ENCODE measurements around the gene S1PR4.

The S1PR4 gene

GRCh38 chr19:3178377-3178972 is at the start of gene S1PR4:
Gene S1PR4 (plus strand): TSS chr19:3178769. CDS start chr19:3178793, 24 bp downstream.
- peak in 3 of 10 donors; percentile 59 to 81 (median 69) for DNase-seq
- intact Hi-C loops (cut with DNase I) = no loop called here

GRCh38 chr19:3129112-3129511 is 49.5 kb upstream of the S1PR4 start:
- DNase-seq = no peak
- intact Hi-C loops (cut with DNase I) = no loop called here

GRCh38 chr19:3131168-3131567 is 47.4 kb upstream of the S1PR4 start:
- DNase-seq = peak in 2 of 10 donors; percentile 55 to 59
- intact Hi-C loops (cut with DNase I) = no loop called here

GRCh38 chr19:3132971-3133792 is 45.4 kb upstream of the S1PR4 start:
- intact Hi-C loops (cut with DNase I) = no loop called here
- peak in 5 of 10 donors; percentile 14 to 86 (median 69) for DNase-seq

GRCh38 chr19:3133793-3134116 is 44.8 kb upstream of the S1PR4 start:
- intact Hi-C loops (cut with DNase I) = no loop called here
- peak in 1 of 10 donors; percentile 57 for DNase-seq

GRCh38 chr19:3135961-3136683 is 42.4 kb upstream of the S1PR4 start, which contains the start of gene GNA15:
Gene GNA15 (plus strand): TSS chr19:3136033. CDS start chr19:3136451, 418 bp downstream.
- intact Hi-C loops (cut with DNase I) = no loop called here
- peak in 3 of 10 donors; percentile 66 to 78 (median 66) for DNase-seq

- DNase-seq = peak in 3 of 10 donors; percentile 40 to 66 (median 57)
- intact Hi-C loops (cut with DNase I) = no loop called here
These were observed 41.9 kb upstream of the S1PR4 start for GRCh38 chr19:3136684-3137055.

GRCh38 chr19:3137119-3137518 is 41.5 kb upstream of the S1PR4 start:
- peak in 1 of 10 donors; percentile 22 for DNase-seq
- intact Hi-C loops (cut with DNase I) = no loop called here

GRCh38 chr19:3138268-3138667 is 40.3 kb upstream of the S1PR4 start:
- peak in 1 of 10 donors; percentile 63 for DNase-seq
- intact Hi-C loops (cut with DNase I) = no loop called here

GRCh38 chr19:3140667-3141038 is 37.9 kb upstream of the S1PR4 start:
- DNase-seq = peak in 1 of 10 donors; percentile 13
- intact Hi-C loops (cut with DNase I) = no loop called here

GRCh38 chr19:3142292-3142670 is 36.3 kb upstream of the S1PR4 start:
- intact Hi-C loops (cut with DNase I) = no loop called here
- DNase-seq = peak in 2 of 10 donors; percentile 43 to 51

GRCh38 chr19:3142781-3143337 is 35.7 kb upstream of the S1PR4 start:
- peak in 2 of 10 donors; percentile 12 to 23 for DNase-seq
- intact Hi-C loops (cut with DNase I) = no loop called here

GRCh38 chr19:3145909-3146676 is 32.5 kb upstream of the S1PR4 start:
- peak in 1 of 10 donors; percentile 84 for DNase-seq
- intact Hi-C loops (cut with DNase I) = no loop called here

- intact Hi-C loops (cut with DNase I) = no loop called here
- peak in 1 of 10 donors; percentile 83 for DNase-seq
These were observed 31.9 kb upstream of the S1PR4 start for GRCh38 chr19:3146677-3147100.

- DNase-seq = peak in 2 of 10 donors; percentile 71 to 75
- intact Hi-C loops (cut with DNase I) = no loop called here
These were observed 30.1 kb upstream of the S1PR4 start for GRCh38 chr19:3148503-3148902.

- peak in 2 of 10 donors; percentile 21 to 43 for DNase-seq
- intact Hi-C loops (cut with DNase I) = no loop called here
These were observed 29.5 kb upstream of the S1PR4 start for GRCh38 chr19:3149089-3149488.

- intact Hi-C loops (cut with DNase I) = no loop called here
- DNase-seq = peak in 2 of 10 donors; percentile 64 to 74
These were observed 28.8 kb upstream of the S1PR4 start for GRCh38 chr19:3149526-3150505.

- intact Hi-C loops (cut with DNase I) = no loop called here
- DNase-seq = peak in 2 of 10 donors; percentile 35 to 40
These were observed 27.7 kb upstream of the S1PR4 start for GRCh38 chr19:3150739-3151329.

Measured in posterior cingulate gyrus (tissue), 11 donors.